Measurements from ENCODE around the gene PTGES3. TPM values are rescaled to one million over a fixed set of nuclear protein-coding genes. Genes with fewer than 3 reads are reported as not detected.
"Not testable (repeated sequence)": the region's sequence is repeated elsewhere in the genome, so short reads cannot be mapped to it uniquely, and the experiment has no call there.

Gene PTGES3
- 100 to 1,000 TPM; 242 to 303 TPM for total RNA-seq

- Histone ChIP-seq H3K27ac (peak within 1 kb of the TSS; percentile 100), H3K4me1 (peaks cover under 1% of the 10 kb centered on the region), H3K36me3 (no peaks in the 10 kb centered on the region), H3K27me3 (no peaks in the 10 kb centered on the region), H3K4me3 (peak within 1 kb of the TSS; percentile 87), H3K9ac (ENCODE audit: low read depth in 2 of 2, low read length in 2 of 2) (peak within 1 kb of the TSS; percentile 100), H3K9me3 (no peaks in the 10 kb centered on the region)
- intact Hi-C loops (cut with DNase I), result loop anchor here (5.0 kb wide), 2 partner anchors 34 to 51 kb away; no protein-coding TSS in a partner anchor
- peak; percentile 97 for DNase-seq
- no peak for TF ChIP-seq CTCF (IDR thresholded peaks at IDR 0.05)
Observed at GRCh38 chr12:56688129-56688845, at the start of gene PTGES3. Gene PTGES3, minus strand, starts transcription at chr12:56688284. Its CDS starts 285 bp downstream, at chr12:56687999.

GRCh38 chr12:56728139-56728861 lies 40.2 kb upstream of the PTGES3 start:
- DNase-seq, result no peak
- no peak overlapping the region for H3K27ac ChIP-seq
- no peak for TF ChIP-seq CTCF (IDR thresholded peaks at IDR 0.05)
- intact Hi-C loops (cut with DNase I), result loop anchor here (10.0 kb wide), 1 partner anchor 83 kb away; the partner anchor contains the start of gene ATP5F1B
- no peaks in the 10 kb centered on the region for H3K4me1 ChIP-seq
- H3K27me3 ChIP-seq, result no peaks in the 10 kb centered on the region
- H3K9me3 ChIP-seq, result no peaks in the 10 kb centered on the region
- H3K4me3 ChIP-seq, result no peak overlapping the region
- H3K9ac ChIP-seq (ENCODE audit: low read depth in 2 of 2, low read length in 2 of 2), result no peak overlapping the region
- H3K36me3 ChIP-seq, result peaks cover 6% of the 10 kb centered on the region

DNA sequence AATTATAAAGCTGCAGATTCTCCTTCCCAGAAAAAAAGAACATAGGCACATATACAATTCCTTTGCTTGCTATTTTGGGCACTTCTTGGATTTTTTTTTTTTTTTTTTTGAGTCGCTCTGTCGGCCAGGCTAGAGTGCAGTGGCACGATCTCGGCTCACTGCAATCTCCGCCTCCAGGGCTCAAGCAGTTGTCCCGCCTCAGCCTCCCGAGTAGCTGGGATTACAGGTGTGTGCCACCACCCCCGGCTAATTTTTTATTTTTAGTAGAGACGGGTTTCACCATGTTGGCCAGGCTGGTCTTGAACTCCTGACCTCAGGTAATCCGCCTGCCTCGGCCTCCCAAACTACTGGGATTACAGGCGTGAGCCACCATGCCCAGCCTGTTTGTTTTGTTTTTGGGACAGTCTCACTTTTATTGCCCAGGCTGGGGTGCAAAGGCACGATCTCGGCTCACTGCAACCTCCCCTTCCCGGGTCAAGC lies 38.2 kb upstream of the PTGES3 start:
- Histone ChIP-seq H3K4me1 (peaks cover 12% of the 10 kb centered on the region), H3K9ac (ENCODE audit: low read depth in 2 of 2, low read length in 2 of 2) (peak overlapping the region in 1 of 2 donors; percentile 8), H3K27ac (peak overlapping the region; percentile 90)
- not testable (repeated sequence) for H3K4me3 ChIP-seq, H3K27me3 ChIP-seq, DNase-seq, H3K36me3 ChIP-seq, H3K9me3 ChIP-seq
- intact Hi-C loops (cut with DNase I), result loop anchor here (10.0 kb wide), 1 partner anchor 81 kb away; the partner anchor contains the start of gene ATP5F1B

DNA sequence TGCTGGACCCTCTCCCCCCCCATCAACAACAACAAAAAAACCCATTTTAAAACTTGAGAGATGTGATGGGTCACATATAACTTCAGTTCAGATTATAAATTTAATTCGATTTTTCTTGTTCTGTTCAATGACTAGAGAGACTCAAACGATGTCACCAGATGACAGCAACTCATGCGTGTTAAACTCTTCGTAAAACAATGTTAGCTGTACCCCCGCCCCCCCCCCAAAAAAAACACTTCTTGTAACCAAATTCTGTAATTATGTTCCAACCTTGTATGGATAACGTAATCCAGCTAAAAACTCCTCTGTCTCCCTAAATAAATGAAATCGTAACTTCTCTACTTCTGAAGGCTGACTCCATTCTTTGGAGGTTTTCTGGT lies 37.6 kb upstream of the PTGES3 start:
- no peaks in the 10 kb centered on the region for H3K27me3 ChIP-seq

DNA sequence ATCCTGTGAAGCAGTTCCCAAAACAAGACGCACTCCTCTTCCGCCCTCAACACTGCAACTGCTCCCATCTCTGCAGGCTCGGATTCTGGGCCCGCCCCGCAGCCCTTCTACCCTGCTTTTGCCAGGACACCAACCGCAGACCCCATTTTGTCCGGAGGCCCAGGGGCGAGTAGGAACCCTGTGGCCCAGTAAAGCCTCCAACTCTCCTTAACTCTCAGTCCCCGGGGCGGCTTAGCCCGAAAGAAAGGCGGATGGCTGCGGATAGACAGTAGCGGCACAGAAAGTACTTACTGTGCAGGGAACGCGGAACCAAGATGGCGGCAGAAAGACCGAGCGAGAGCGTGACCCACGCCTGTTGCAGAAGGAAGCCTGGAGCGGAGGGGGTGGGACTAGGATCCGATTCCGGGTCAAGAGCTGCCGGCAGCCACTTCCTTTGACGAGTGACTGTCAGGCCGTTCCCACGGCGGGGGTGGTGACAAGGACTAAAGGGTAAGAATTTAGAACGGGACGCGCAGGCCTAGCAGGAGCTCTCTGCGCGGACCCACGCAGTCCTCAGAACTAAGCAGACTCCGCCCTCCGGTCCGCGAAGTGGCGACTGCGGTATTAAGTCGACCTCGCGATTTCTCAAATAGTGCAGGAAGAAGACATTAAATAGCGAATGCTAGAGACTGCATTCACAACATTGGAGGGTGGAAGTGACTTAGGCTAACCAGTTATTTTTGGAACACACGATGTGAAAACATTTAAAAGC lies 37.1 kb upstream of the PTGES3 start, which contains the start of gene NACA:
NACA (minus strand) TSS at position 328 of the 751 bp plus-strand sequence. CDS start 778 bp downstream, outside the sequence.
- peaks cover 13% of the 10 kb centered on the region for H3K4me1 ChIP-seq
- peak within 1 kb of the TSS; percentile 83 to 100 for H3K9ac ChIP-seq (ENCODE audit: low read depth in 2 of 2, low read length in 2 of 2)
- intact Hi-C loops (cut with DNase I), result loop anchor here (5.0 to 10.0 kb wide), 2 partner anchors 38 to 80 kb away; partner anchors contain the start of genes ATP5F1B and PTGES3
- no peak for TF ChIP-seq CTCF (IDR thresholded peaks at IDR 0.05)
- peaks cover 1% of the 10 kb centered on the region for H3K36me3 ChIP-seq
- H3K4me3 ChIP-seq, result peak within 1 kb of the TSS; percentile 86
- DNase-seq, result peak; percentile 99
- no peaks in the 10 kb centered on the region for H3K9me3 ChIP-seq
- no peaks in the 10 kb centered on the region for H3K27me3 ChIP-seq
- peak within 1 kb of the TSS; percentile 90 for H3K27ac ChIP-seq

More for the DNA sequence above, 37.6 kb upstream of the PTGES3 start:
- Histone ChIP-seq H3K4me3 (peak overlapping the region; percentile 86), H3K36me3 (no peaks in the 10 kb centered on the region), H3K27ac (peak overlapping the region; percentile 90), H3K9me3 (no peaks in the 10 kb centered on the region), H3K4me1 (peaks cover 13% of the 10 kb centered on the region), H3K9ac (ENCODE audit: low read depth in 2 of 2, low read length in 2 of 2) (peak overlapping the region; percentile 8 to 100)
- DNase-seq, result no peak
- TF ChIP-seq CTCF (IDR thresholded peaks at IDR 0.05), result no peak
- intact Hi-C loops (cut with DNase I), result loop anchor here (10.0 kb wide), 1 partner anchor 81 kb away; the partner anchor contains the start of gene ATP5F1B
